HCT116 (cell line): ENCODE measurements around the gene OR5B3. TPM values are rescaled to one million over a fixed set of nuclear protein-coding genes. Genes with fewer than 3 reads are reported as not detected.

Experiments used
- ATAC-seq: fragments of 200-7000 bp; cut with Tn5 transposase; 2 replicates; pipeline ENCODE4 v1.9.1; 2020; ENCODE audit warnings: mild to moderate bottlenecking, moderate library complexity
- BruUV-seq: library from RNA; stranded (reverse); fragments of 400-500 nt; replicated peaks from 2 replicates; lab custom pipeline; 2021; lab: Mats Ljungman, UMichigan
- CTCF ChIA-PET: fragments of 300-600 bp; sonication (Branson Sonifier 250); formaldehyde crosslinking; loops from one replicate; lab custom pipeline; 2021; ENCODE audit warnings: antibody characterized with exemption; lab: Charles Lee
- POLR2A ChIA-PET: fragments of 300-600, 350-600 bp; sonication (Branson Sonifier 250); formaldehyde crosslinking; loops from one replicate; lab custom pipeline; 2021; ENCODE audit warnings: antibody characterized with exemption; lab: Charles Lee
- RAD21 ChIA-PET, 2 experiments: fragments of 300-600 bp; sonication (Branson Sonifier 250); formaldehyde crosslinking; loops; one replicate each; lab custom pipeline; 2023; ENCODE audit warnings: low total read pairs in 2 of 2; ENCODE audit not compliant: uncharacterized antibody in 2 of 2, unreplicated experiment in 2 of 2, low non-redundant PET in 1 of 2; lab: Charles Lee
- DNase-seq: peaks from one replicate; pipeline ENCODE4 v3.0.0-alpha.2; 2010; ENCODE audit warnings: low read depth, low spot score
- H2AFZ ChIP-seq: fragments of 200-600 bp; shearing (Covaris generic), sonication (generic); 2 replicates; pipeline ENCODE4 v1.6.1; 2017; ENCODE audit warnings: low read depth, mixed run types, mixed read lengths, antibody characterized with exemption, low read length; ENCODE audit not compliant: poor library complexity, severe bottlenecking
- H3K27ac ChIP-seq: 2 replicates; pipeline ENCODE4 v1.5.1; 2012; ENCODE audit warnings: low read depth, low read length
- H3K27me3 ChIP-seq: fragments of 200-600 bp; sonication (generic); 2 replicates; pipeline ENCODE4 v1.6.1; 2016; ENCODE audit warnings: mixed run types, low read length, mixed read lengths; ENCODE audit not compliant: insufficient read depth
- H3K36me3 ChIP-seq, 2 experiments: fragments of 200-500 bp in 1 of 2; fragments of 200-600 bp in 1 of 2; sonication (Bioruptor generic) in 1 of 2; sonication (generic) in 1 of 2; 2 replicates each; pipeline versions ENCODE4 v1.5.1 to v1.6.1; 2014 to 2016; ENCODE audit warnings: low read length in 2 of 2, inconsistent platforms in 1 of 2, mixed read lengths in 1 of 2, mixed run types in 1 of 2; ENCODE audit not compliant: insufficient read depth in 2 of 2, control insufficient read depth in 1 of 2
- H3K4me1 ChIP-seq, 2 experiments: fragments of 200-600 bp in 1 of 2; sonication (generic) in 1 of 2; 2 replicates each; pipeline versions ENCODE4 v1.5.1 to v1.6.1; 2012 to 2017; ENCODE audit warnings: low read length in 2 of 2, inconsistent platforms in 1 of 2, mild to moderate bottlenecking in 1 of 2, mixed read lengths in 1 of 2, mixed run types in 1 of 2, moderate library complexity in 1 of 2; ENCODE audit not compliant: insufficient read depth in 2 of 2, control insufficient read depth in 1 of 2
- H3K4me2 ChIP-seq: fragments of 200-600 bp; sonication (generic); 2 replicates; pipeline ENCODE4 v1.6.1; 2017; ENCODE audit warnings: mixed run types, low read length, mixed read lengths
- H3K4me3 ChIP-seq, 2 experiments: fragments of 200-600 bp in 1 of 2; sonication (generic) in 1 of 2; replicated peaks in 1 of 2; 2 replicates each; pipeline ENCODE4 v1.5.1; 2011 to 2016; ENCODE audit warnings: low read length in 2 of 2, control low read depth in 1 of 2, low read depth in 1 of 2, mild to moderate bottlenecking in 1 of 2, mixed read lengths in 1 of 2, mixed run types in 1 of 2
- H3K79me2 ChIP-seq: fragments of 200-600 bp; sonication (generic); 2 replicates; pipeline ENCODE4 v1.6.1; 2017; ENCODE audit warnings: mild to moderate bottlenecking, mixed run types, low read length, moderate library complexity, mixed read lengths; ENCODE audit not compliant: insufficient read depth
- H3K9ac ChIP-seq: fragments of 200-600 bp; sonication (generic); 2 replicates; pipeline ENCODE4 v1.6.1; 2016; ENCODE audit warnings: low read length, mixed read lengths
- H3K9me2 ChIP-seq: fragments of 200-600 bp; sonication (generic), shearing (Covaris generic); 2 replicates; pipeline ENCODE4 v1.6.1; 2017; ENCODE audit warnings: mixed run types, mild to moderate bottlenecking, moderate library complexity; ENCODE audit not compliant: insufficient read depth
- H3K9me3 ChIP-seq, 2 experiments: fragments of 200-500 bp in 1 of 2; fragments of 200-600 bp in 1 of 2; sonication (Bioruptor generic) in 1 of 2; sonication (generic) in 1 of 2; 2 replicates each; pipeline ENCODE4 v1.6.1; 2014 to 2017; ENCODE audit warnings: low read length in 2 of 2, mixed read lengths in 2 of 2, inconsistent platforms in 1 of 2, low read depth in 1 of 2, mild to moderate bottlenecking in 1 of 2, mixed run types in 1 of 2, moderate library complexity in 1 of 2; ENCODE audit not compliant: control insufficient read depth in 1 of 2, insufficient read depth in 1 of 2
- H4K20me1 ChIP-seq: fragments of 200-600 bp; sonication (generic), shearing (Covaris generic); 2 replicates; pipeline ENCODE4 v1.6.1; 2017; ENCODE audit warnings: mixed run types, mild to moderate bottlenecking, moderate library complexity; ENCODE audit not compliant: insufficient read depth
- CEBPB ChIP-seq: IDR thresholded peaks from 2 replicates; pipeline ENCODE4 v1.6.1; 2012; ENCODE audit warnings: low read depth
- EGR1 ChIP-seq: IDR thresholded peaks from 2 replicates; pipeline ENCODE4 v1.6.1; 2012; ENCODE audit warnings: low read depth
- ELF1 ChIP-seq: IDR thresholded peaks from 2 replicates; pipeline ENCODE4 v1.6.1; 2012; ENCODE audit warnings: low read depth, borderline replicate concordance
- EZH2 ChIP-seq: fragments of 200-600 bp; sonication (generic); IDR thresholded peaks from 2 replicates; pipeline ENCODE4 v1.6.1; 2017; ENCODE audit warnings: antibody characterized with exemption, mixed run types
- EZH2phosphoT487 ChIP-seq: fragments of 200-600 bp; IDR thresholded peaks from 2 replicates; pipeline ENCODE4 v1.6.1; 2018; ENCODE audit warnings: antibody characterized with exemption, borderline replicate concordance
- FOSL1 ChIP-seq: IDR thresholded peaks from 2 replicates; pipeline ENCODE4 v1.6.1; 2012; ENCODE audit warnings: low read depth
- RAD21 ChIP-seq: IDR thresholded peaks from 2 replicates; pipeline ENCODE4 v1.6.1; 2012; ENCODE audit warnings: low read depth, mild to moderate bottlenecking
- SIN3A ChIP-seq: IDR thresholded peaks from 2 replicates; pipeline ENCODE4 v1.6.1; 2012; ENCODE audit warnings: low read depth
- SRF ChIP-seq: IDR thresholded peaks from 2 replicates; pipeline ENCODE4 v1.6.1; 2012; ENCODE audit warnings: low read depth
- ZFX ChIP-seq: fragments of 450-650 bp; IDR thresholded peaks from 2 replicates; pipeline ENCODE4 v1.6.1; 2017
- intact Hi-C: fragments of 100-400 bp; cut with micrococcal nuclease; formaldehyde crosslinking; loops from 2 replicates; pipeline ENCODE4 v1.10.0; 2022
- total RNA-seq: library from RNA; stranded (reverse); gene quantifications from one replicate; pipeline ENCODE4 v1.2.1, GENCODE V29; 2021; ENCODE audit not compliant: unreplicated experiment
- TF ChIP-seq, protein P1 (sequence below): IDR thresholded peaks from 2 replicates; pipeline ENCODE4 v1.6.1; 2012; ENCODE audit warnings: low read depth
- TF ChIP-seq, protein P2 (sequence below): IDR thresholded peaks from 2 replicates; pipeline ENCODE4 v1.6.1; 2012

OR5B3 gene
- total RNA-seq, 1 experiment from 2014 or later: not detected

DNA sequence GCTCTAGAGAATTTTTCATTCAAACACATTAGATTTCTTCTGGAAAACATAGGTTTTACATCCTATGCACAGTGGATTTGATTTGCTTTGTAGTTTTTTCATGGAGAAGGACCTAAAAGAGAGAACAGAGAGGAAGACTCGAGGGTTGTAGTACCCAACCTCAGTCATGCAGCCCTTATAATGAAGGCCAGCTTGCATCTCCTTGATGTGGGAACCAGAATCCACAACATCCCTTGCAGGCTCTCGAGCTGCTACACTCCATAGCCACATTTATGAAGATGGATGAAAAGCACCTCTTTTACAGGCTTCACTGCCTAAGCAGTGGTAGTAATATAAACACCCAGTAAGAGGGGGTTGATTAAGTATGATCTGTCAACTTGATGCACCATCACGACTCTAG is 44.9 kb upstream of the OR5B3 start (continued):
- TF ChIP-seq, protein P1, sequence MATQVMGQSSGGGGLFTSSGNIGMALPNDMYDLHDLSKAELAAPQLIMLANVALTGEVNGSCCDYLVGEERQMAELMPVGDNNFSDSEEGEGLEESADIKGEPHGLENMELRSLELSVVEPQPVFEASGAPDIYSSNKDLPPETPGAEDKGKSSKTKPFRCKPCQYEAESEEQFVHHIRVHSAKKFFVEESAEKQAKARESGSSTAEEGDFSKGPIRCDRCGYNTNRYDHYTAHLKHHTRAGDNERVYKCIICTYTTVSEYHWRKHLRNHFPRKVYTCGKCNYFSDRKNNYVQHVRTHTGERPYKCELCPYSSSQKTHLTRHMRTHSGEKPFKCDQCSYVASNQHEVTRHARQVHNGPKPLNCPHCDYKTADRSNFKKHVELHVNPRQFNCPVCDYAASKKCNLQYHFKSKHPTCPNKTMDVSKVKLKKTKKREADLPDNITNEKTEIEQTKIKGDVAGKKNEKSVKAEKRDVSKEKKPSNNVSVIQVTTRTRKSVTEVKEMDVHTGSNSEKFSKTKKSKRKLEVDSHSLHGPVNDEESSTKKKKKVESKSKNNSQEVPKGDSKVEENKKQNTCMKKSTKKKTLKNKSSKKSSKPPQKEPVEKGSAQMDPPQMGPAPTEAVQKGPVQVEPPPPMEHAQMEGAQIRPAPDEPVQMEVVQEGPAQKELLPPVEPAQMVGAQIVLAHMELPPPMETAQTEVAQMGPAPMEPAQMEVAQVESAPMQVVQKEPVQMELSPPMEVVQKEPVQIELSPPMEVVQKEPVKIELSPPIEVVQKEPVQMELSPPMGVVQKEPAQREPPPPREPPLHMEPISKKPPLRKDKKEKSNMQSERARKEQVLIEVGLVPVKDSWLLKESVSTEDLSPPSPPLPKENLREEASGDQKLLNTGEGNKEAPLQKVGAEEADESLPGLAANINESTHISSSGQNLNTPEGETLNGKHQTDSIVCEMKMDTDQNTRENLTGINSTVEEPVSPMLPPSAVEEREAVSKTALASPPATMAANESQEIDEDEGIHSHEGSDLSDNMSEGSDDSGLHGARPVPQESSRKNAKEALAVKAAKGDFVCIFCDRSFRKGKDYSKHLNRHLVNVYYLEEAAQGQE: no peak
- no peak for TF ChIP-seq SRF
- TF ChIP-seq, protein P2, sequence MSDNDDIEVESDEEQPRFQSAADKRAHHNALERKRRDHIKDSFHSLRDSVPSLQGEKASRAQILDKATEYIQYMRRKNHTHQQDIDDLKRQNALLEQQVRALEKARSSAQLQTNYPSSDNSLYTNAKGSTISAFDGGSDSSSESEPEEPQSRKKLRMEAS: no peak
- TF ChIP-seq EGR1: no peak
- no peak for TF ChIP-seq SIN3A
- TF ChIP-seq ELF1: no peak
- no peak for TF ChIP-seq RAD21
- TF ChIP-seq ZFX: no peak
- TF ChIP-seq EZH2phosphoT487: no peak

DNA sequence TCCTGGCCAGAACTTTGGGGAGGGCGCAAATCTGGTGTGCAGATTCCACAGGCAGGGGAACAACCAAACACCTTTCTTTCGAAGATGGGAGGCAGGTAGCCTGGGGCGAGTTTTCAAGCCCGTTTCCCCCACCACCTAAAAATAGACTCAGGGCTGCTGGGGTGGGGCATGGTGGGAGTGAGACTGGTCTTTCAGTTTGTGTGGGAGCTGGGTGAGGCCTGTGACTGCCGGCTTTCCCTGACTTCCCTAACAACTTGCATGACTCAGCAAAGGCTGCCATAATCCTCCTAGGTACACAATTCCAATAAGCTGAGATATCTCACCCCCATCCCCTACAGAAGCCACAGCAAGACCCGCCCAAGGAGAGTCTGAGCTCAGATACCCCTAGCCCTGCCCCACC is 39.6 kb upstream of the OR5B3 start:
- no peak for ATAC-seq

More for the DNA sequence above, 39.6 kb upstream of the OR5B3 start:
- intact Hi-C loops: no loop called here
- H3K79me2 ChIP-seq: no peaks in the 10 kb centered on the region
- H4K20me1 ChIP-seq: no peaks in the 10 kb centered on the region
- no TSS peak for BruUV-seq
- no peaks in the 10 kb centered on the region for H3K27me3 ChIP-seq
- no peaks in the 10 kb centered on the region for H3K9me2 ChIP-seq
- no peak overlapping the region for H3K4me2 ChIP-seq
- RAD21 ChIA-PET: no interaction called here
- no peak overlapping the region for H2AFZ ChIP-seq
- no peak overlapping the region for H3K9ac ChIP-seq
- H3K9me3 ChIP-seq: no peaks in the 10 kb centered on the region
- no peaks in the 10 kb centered on the region for H3K36me3 ChIP-seq
- TF ChIP-seq SIN3A: no peak
- no peak for TF ChIP-seq EZH2phosphoT487
- no peak for TF ChIP-seq CEBPB
- TF ChIP-seq ZFX: no peak
- TF ChIP-seq FOSL1: no peak
- no peak for TF ChIP-seq EZH2
- TF ChIP-seq, all 23 proteins: peak for 0
- CTCF ChIA-PET: no interaction called here
- no peak overlapping the region for H3K27ac ChIP-seq
- H3K4me3 ChIP-seq: no peak overlapping the region
- no peak for DNase-seq
- no peaks in the 10 kb centered on the region for H3K4me1 ChIP-seq
- POLR2A ChIA-PET: no interaction called here
